Stimulated activated CD4-positive, alpha-beta T cell treated with anti-CD3 and anti-CD28 coated beads, Interleukin-1b, Interleukin-23, amount 100 ng/mL, for 4 hours (primary cell): Measurements from ENCODE around the gene RTP3.

Experiments
- DNase-seq, 2 donors: peaks; one replicate each; pipeline ENCODE4 v3.0.0-alpha.2; 2020; ENCODE audit warnings: low read depth in 2 of 2

RTP3 gene

GRCh38 chr3:46469680-46470357 is 28.0 kb upstream of the RTP3 start:
- DNase-seq = no peak

- no peak for DNase-seq
Observed at GRCh38 chr3:46470831-46471230, 26.9 kb upstream of the RTP3 start.

GRCh38 chr3:46471371-46471914 is 26.3 kb upstream of the RTP3 start:
- no peak for DNase-seq

GRCh38 chr3:46472736-46473135 is 25.0 kb upstream of the RTP3 start:
- no peak for DNase-seq

- DNase-seq = no peak
Observed at GRCh38 chr3:46477145-46477544, 20.6 kb upstream of the RTP3 start.

GRCh38 chr3:46477756-46478155 is 20.0 kb upstream of the RTP3 start:
- no peak for DNase-seq

- no peak for DNase-seq
Observed at GRCh38 chr3:46478341-46478740, 19.4 kb upstream of the RTP3 start.

GRCh38 chr3:46479021-46479420 is 18.8 kb upstream of the RTP3 start:
- DNase-seq = no peak

GRCh38 chr3:46479696-46480095 is 18.1 kb upstream of the RTP3 start:
- DNase-seq = no peak

GRCh38 chr3:46480491-46481195 is 17.1 kb upstream of the RTP3 start:
- DNase-seq = no peak

GRCh38 chr3:46481636-46482035 is 16.1 kb upstream of the RTP3 start:
- no peak for DNase-seq

GRCh38 chr3:46482632-46483350 is 15.0 kb upstream of the RTP3 start:
- DNase-seq = no peak

GRCh38 chr3:46483825-46484224 is 14.0 kb upstream of the RTP3 start:
- DNase-seq = no peak

GRCh38 chr3:46484388-46484787 is 13.4 kb upstream of the RTP3 start:
- no peak for DNase-seq

- no peak for DNase-seq
Observed at GRCh38 chr3:46484911-46485778, 12.6 kb upstream of the RTP3 start.

- DNase-seq = no peak
Observed at GRCh38 chr3:46485779-46486175, 12.0 kb upstream of the RTP3 start.

- peak; percentile 89 to 91 for DNase-seq
Observed at GRCh38 chr3:46488735-46489361, 8.9 kb upstream of the RTP3 start.

GRCh38 chr3:46489381-46489780 is 8.4 kb upstream of the RTP3 start:
- DNase-seq = no peak

- no peak for DNase-seq
Observed at GRCh38 chr3:46489875-46490274, 7.9 kb upstream of the RTP3 start.

- DNase-seq = no peak
Observed at GRCh38 chr3:46490338-46491084, 7.3 kb upstream of the RTP3 start.
